ENCODE results near the gene NPBWR2.
"Not testable (repeated sequence)": the region's sequence is repeated elsewhere in the genome, so short reads cannot be mapped to it uniquely, and the experiment has no call there.

The NPBWR2 gene

DNA sequence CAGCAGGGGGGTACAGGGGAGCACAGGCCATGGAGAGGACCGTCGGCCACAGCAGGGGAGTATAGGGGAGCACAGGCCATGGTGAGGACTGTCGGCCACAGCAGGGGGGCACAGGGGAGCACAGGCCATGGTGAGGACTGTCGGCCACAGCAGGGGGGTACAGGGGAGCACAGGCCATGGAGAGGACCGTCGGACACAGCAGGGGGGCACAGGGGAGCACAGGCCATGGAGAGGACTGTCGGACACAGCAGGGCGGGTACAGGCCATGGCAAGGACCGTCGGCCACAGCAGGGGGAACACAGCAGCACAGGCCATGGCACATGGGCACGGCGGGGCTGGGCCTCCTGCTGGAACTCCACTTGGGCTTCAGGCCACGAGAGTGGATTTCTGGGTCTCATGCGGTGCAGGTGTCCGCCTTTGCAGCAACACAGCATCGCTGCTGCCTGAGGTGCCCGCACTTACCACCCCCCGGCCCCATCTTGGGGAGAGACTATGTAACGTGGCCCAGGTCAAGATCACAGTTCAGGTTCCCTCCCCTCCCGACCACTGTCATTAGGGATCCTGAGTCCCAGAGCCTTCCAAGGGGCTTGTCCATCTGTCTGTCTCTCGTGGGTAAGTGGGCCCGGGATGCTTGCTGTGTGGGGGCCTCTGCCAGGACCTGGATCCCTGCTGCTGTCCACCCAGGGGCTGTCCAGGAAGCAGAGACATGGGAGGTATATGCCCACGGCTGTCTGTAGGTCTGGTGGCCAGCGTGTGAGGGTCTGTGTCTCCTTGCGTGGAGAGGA lies 2.5 kb downstream of the NPBWR2 start:
- no peak for DNase-seq (ENCODE audit: low read depth in 2 of 2, low spot score in 1 of 2)

DNA sequence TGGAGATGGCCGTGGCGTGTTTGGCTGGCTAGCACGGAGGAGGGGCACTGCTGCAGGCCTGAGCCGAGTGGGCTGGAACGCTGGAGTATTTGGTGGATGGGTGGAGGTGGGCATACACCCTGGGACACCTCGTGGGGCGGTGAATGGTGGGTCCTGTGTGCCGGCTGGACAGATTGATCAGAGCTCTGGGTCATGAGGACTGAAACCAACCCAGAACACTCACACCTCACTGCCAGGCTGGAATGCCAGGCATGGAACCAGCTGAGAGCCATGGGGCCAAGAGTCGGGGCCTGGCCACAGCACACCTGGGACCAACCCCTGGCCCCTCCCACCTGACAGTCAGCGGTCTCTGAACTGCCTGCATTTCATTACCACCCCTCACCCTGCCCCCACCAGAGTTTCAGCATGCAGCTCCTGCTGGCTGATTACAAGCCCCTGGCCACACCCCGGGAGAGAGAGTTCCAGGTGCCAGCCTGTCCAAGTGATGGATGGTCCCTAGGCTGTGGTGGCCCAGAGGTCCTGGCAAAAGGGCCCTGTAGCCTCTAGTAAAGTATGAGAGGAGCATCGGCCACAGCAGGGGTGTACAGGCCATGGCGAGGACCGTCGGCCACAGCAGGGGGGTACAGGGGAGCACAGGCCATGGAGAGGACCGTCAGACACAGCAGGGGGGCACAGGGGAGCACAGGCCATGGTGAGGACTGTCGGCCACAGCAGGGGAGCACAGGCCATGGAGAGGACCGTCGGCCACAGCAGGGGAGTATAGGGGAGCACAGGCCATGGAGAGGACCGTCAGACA lies 3.3 kb downstream of the NPBWR2 start:
- DNase-seq (ENCODE audit: low read depth in 2 of 2, low spot score in 1 of 2): no peak

DNA sequence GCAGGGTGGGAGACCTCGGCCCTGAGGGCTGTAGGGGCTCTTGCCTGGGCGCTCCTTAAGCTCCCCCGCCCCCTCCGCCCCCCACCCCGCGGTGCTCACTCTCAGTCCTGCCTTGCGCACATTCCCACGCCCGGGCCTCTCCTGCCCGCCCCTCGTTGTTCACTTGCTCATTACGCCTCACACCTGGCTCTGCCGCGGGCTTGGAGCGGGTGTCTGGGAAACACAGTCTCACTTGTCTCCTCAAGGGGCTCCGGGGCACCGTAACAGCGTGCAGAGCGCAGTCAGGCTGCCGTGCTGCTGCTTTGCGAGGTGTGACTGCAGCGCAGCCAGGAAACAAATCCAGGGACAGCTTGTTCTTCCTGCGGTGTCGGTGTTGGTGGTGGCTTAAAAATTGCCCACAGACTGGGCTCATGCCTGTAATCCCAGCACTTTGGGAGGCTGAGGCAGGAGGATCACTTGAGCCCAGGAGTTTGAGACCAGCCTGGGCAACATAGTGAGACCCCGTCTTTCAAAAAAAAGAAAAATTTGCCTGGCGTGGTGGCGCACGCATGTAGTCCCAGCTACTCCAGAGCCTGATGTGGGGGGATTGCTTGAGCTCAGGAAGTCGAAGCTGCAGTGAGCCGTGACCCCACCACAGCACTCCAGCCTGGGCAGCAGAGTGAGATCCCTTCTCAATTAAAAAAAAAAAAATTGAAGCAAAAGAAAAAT lies 4.6 kb downstream of the NPBWR2 start:
- no peak for DNase-seq (ENCODE audit: low read depth in 2 of 2, low spot score in 1 of 2)

DNA sequence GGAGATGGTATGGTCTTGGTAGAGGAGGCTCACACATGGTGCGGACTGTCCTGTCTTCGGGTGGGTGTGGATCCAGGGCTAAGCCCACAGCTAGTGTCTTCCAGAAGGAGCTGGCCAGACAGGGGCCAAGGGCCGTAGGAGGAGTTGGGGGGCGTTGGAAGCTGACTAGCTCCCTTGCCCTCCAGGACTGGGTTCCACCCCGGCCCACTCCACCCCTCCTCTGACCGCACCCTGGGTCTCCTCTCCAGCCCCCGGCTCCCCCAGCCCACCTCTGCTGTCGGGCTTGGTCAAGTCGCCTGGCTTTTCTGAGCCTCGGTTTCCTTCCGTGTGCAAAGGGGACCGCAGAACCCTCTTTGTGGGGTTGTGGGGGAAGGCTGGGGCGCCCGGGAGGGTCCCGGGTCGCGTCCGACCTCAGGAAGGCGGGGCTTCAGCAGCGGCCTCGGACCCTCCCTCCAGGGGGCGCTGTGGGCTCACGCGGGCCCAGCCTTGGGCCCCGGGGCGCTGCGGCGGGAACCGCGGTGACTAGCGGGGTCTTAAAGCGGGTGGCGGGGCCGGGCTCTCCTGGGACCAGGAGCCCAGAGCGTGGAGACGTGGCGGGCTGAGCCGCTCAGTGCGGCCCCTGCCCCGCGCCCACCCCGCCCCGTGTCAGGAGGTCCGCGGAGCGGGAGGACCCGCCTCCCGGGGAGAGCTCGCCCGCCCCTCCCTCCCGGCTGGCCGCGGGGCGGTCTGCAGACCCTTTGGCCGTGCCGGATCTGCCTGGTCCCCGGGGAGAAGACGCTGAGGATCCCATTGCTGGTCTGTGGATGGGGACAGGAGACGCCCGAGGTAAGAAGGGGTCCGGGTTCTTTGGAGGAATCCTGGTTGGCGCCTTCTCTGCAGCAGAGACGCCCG lies 5.4 kb downstream of the NPBWR2 start:
- peak; percentile 26 to 33 for DNase-seq (ENCODE audit: low read depth in 2 of 2, low spot score in 1 of 2)

DNA sequence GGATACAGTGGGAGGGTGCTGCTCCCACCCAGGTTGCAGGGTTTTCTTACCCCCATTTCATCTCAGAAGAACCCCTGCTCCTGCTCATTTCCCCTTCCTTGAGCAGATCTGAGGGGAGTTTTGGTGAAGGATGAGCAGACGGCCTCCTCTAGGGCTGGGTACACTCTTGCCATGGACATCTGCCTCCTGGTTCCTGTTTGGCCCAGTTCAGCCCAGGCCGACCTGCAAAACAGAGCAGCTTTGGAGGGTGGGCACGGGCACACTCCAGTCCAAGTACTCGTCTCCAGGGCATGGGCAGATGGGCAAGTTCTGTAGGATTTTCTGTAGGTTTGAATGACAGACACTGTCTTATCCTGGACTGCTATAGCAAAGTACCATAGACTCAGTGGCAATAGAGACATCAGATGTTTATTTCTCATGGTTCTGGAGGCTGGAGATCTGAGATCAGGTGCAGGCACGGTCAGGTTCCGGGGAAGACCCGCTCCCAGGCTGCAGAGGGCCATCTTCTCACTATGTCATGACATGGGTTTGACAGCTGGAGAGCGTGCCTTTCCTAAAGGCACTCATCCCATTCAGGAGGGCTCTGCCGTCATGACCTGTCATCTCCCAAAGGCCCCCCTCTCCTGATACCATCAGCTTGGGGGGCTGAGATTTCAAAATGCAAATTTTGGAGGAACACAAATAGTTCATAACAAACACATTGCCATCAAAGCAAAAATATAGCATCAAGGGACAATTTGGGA lies 6.2 kb downstream of the NPBWR2 start:
- no peak for DNase-seq (ENCODE audit: low read depth in 2 of 2, low spot score in 1 of 2)

DNA sequence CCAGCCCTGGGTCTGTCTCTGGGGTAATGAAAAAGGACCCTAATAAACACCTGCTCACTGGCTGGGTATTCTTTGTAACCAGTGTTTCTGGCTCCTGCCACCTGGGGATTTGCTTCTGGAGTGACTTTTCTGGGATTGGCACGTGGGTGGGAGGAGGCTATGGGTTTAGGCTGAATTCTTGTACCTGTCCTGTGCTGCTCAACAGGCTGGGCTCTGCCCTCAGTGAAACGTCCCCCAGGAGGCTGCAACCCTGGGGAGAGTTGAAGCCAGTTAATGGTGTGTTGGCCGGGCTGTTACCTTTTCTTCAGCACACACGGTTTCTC lies 6.8 kb downstream of the NPBWR2 start:
- no peak for DNase-seq (ENCODE audit: low read depth in 2 of 2, low spot score in 1 of 2)

DNA sequence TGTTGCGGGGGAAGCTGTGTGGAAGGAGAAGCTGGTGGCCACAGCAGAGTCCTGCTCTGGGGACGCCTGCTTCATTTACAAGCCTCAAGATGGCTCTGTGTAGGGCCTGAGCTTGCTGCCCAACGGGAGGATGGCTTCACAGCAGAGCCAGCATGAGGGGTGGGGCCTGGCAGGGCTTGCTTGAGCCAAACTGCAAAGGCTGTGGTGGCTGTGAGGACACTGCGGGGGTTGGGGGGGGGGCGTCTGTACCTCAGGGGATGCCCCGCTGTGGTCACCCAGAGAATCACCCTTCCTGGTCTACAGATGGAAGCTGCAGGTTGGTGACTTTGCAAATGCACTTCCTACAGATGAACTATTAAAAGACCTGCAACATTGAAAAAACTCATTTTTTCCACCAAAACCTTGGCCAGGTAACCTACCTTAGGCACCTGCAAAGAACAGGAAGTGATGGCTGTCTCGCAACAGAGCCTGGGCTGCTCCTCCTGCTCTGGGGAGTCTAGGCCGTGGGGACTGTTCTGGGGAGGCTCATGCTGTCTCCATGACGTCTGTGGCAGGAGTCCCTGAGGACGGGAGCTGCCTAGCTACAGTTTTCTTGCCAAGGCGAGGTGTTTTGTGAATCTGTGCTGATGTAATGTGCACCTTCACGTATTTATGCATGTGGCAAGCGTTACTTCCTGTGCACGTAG lies 7.3 kb downstream of the NPBWR2 start:
- DNase-seq (ENCODE audit: low read depth in 2 of 2, low spot score in 1 of 2): no peak

DNA sequence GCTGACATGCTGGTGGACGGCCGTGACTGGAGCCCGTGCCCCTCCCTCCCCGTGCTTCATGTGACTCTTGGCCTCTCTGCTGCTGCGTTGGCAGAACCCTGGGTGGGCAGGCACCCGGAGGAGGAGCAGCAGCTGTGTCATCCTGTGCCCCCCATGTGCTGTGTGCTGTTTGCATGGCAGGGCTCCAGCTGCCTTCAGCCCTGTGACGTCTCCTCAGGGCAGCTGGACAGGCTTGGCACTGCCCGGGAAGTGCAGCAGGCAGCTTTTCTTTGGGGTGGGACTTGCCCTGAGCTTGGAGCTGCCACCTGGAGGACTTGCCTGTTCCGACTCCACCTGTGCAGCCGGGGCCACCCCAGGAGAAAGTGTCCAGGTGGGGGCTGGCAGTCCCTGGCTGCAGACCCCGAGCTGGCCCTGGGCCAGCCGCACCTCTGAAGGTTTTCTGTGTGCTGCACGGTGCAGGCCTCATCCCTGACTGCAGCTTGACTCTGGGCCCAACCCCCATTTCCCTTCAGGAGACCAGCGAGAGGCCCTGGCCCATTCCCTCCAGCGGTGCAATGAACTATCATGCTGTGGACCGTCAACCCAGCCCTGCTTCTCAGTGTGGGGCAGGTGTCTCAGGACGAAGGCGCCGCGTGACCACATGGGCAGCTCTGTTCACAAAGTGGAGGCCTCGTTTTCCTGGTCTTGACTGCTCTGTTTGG lies 8.1 kb downstream of the NPBWR2 start:
- DNase-seq (ENCODE audit: low read depth in 2 of 2, low spot score in 1 of 2): no peak

DNA sequence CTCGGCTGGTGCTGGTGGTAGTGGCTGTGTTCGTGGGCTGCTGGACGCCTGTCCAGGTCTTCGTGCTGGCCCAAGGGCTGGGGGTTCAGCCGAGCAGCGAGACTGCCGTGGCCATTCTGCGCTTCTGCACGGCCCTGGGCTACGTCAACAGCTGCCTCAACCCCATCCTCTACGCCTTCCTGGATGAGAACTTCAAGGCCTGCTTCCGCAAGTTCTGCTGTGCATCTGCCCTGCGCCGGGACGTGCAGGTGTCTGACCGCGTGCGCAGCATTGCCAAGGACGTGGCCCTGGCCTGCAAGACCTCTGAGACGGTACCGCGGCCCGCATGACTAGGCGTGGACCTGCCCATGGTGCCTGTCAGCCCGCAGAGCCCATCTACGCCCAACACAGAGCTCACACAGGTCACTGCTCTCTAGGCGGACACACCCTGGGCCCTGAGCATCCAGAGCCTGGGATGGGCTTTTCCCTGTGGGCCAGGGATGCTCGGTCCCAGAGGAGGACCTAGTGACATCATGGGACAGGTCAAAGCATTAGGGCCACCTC lies 8.8 kb downstream of the NPBWR2 start:
- no peak for DNase-seq (ENCODE audit: low read depth in 2 of 2, low spot score in 1 of 2)

DNA sequence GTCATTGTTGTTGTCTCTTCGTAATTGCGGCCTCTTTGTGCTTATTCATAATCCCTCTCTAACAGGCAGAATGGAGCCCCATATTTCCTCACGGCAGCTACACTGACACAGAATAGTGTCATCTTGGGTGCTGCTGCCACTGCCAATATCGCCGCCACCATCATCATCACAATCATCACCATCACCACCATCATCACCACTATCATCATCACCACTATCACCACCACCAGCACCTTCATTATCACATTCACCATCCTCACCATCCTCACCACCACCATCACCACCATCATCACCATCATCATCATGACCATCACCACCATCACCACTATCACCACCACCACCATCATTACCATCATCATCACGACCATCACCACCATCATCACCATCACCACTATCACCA lies 10.8 kb downstream of the NPBWR2 start:
- DNase-seq (ENCODE audit: low read depth in 2 of 2, low spot score in 1 of 2): no peak

DNA sequence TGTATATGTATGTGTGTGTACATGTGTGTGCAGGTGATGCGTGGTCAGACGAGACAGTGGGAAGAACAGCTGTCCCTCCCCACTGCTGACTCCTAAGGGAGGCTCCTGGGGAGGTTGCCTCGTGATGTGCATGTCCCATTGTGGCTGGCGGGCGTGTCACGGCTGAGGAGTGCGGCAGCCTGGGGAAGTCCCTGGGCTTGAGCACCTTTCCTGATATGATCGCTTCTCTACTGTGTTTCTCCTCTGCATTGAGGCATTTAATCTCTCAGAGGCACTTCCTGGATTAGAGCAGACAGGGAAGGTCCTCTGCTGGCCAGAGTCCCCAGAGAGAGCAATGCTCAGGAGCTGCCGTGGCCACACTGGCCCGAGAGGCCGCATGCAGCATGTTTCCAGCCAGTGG lies 11.4 kb downstream of the NPBWR2 start:
- no peak for DNase-seq (ENCODE audit: low read depth in 2 of 2, low spot score in 1 of 2)

DNA sequence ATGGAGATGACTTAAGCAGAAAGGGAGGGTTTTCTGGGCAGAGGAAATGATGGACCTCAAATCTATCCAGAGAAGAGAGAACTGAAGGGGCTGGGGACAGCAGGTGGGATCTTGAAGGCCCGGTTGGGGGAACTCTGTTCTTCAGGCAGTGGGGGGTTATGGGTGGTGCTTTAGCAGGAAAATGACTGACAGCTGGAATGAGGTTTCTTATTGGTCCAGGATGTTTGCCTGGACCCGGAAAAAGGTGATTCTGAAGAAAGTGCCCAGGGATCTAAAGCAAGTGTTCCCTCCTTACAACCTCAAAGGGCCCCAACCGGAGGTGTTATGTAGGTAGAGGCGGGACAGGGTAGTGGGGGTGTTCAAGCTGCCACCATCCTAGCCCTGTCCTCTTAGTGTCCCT lies 11.9 kb downstream of the NPBWR2 start:
- no peak for DNase-seq (ENCODE audit: low read depth in 2 of 2, low spot score in 1 of 2)

DNA sequence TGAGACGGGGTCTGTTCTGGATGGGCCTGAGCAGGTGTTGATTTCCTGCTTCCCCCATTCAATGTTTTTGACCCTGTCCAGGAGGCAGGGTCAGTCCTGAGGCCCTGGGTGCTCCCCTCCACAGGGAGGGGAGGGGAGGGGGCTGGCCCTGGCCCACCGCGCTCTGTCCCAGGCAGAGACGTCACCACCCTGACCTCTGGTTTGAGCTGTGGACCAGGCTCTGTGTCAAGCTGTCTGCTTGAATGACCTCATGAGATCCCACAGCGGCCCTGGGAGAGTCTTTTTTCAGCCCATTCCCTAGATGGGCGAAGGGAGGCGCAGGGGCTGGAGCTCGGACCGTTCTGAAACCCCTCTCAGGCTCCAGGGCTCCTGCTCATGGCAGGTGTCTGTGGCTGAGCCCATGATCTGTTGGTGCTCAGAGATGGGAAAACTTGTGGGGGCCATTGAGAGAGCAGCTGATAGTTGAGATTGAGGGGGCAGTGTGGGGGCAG lies 14.3 kb downstream of the NPBWR2 start:
- DNase-seq (ENCODE audit: low read depth in 2 of 2, low spot score in 1 of 2): no peak

DNA sequence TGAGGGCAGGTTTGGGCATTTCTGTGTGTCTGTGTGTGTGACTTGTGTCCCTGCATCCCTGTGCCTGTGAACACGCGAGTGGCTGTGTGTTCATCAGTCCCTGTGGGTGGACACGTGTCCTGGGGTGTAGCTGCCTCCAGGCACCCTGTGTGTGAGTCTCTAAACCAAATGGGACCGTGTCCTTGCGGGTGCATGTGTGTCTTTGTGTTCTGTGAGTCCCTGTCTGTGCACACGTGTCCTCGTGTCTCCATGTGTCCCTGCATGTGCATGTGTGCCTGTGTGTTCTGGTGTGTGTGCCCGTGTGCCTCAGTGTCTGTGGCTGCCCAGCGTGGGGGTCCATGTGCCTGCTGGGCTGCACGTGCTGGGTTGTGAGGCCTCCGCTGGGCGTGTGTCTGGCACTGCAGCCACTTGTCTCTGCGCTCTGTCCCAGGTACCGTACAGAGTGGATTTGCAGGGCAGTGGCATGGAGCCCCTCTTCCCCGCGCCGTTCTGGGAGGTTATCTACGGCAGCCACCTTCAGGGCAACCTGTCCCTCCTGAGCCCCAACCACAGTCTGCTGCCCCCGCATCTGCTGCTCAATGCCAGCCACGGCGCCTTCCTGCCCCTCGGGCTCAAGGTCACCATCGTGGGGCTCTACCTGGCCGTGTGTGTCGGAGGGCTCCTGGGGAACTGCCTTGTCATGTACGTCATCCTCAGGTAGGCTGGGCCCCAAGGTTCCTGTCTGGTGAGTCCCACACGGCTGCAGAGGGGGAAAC lies 14.9 kb downstream of the NPBWR2 start:
- no peak for DNase-seq (ENCODE audit: low read depth in 2 of 2, low spot score in 1 of 2)

DNA sequence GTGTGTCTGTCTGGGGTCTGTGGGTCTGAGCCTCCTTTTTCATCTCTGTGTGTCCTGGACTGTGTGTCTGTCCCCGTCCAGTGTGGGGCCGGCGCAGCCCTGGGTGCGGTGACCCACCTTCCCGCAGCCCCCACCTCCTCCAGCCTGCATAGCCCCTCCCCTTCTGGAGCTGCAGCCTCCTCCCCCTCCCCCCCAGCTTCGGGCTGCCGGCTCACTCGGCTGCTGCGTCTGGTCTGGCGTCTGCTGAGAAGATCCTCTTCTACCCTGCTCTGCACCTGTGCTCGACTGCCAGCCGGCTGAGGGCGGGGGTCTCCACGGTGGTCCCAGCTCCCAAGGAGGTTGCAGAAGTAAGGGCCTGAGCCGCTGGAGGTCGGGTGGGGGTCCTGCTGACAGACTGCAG lies 15.6 kb downstream of the NPBWR2 start:
- no peak for DNase-seq (ENCODE audit: low read depth in 2 of 2, low spot score in 1 of 2)

DNA sequence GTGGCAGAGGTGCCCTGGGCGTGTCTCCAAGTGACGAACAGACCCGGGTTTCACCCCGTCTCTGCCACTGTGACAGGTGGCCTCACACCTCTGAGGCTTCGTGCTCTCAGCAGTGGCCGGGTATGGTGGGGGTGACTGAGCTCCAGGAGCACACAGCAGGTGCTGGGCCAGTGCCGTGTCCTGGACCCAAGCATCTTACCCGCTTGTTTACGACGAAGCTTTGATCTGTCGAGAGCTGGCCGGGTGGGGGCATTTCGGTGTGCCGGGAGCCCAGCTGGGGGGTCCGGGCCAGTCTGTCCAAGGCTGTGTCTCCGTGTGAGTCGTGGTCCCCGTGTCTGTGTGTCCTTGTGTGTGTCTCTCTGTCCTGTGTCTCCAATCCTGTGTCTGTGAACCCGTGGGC lies 16.0 kb downstream of the NPBWR2 start:
- DNase-seq (ENCODE audit: low read depth in 2 of 2, low spot score in 1 of 2): no peak

DNA sequence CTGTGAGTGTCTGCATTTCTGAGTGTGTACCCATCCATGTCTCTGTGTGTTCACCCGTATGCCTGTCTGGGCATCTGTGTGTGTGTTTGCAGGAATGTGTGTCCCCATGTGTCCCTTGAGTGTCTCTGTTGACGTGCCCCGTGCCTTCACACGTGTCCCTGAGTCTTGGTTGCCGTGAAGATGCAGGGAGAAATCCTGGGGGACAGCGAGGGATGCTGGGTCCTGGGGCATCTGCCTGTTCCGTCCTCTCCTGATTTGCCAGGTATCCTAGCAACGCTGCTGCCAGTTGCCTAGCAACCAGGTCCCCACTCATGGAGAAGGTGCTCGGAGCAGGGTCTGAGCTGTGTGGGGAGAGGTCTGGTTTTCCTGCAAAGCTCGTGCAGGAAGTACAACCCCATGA lies 17.2 kb downstream of the NPBWR2 start:
- no peak for DNase-seq (ENCODE audit: low read depth in 2 of 2, low spot score in 1 of 2)

DNA sequence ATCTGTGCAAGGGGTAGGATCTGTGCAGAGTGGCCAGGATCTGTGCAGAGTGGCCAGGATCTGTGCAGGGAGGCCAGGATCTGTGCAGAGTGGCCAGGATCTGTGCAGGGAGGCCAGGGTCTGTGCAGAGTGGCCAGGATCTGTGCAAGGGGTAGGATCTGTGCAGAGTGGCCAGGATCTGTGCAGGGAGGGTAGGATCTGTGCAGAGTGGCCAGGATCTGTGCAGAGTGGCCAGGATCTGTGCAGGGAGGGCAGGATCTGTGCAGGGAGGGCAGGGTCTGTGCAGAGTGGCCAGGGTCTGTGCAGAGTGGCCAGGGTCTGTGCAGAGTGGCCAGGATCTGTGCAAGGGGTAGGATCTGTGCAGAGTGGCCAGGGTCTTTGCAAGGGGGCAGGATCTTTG lies 18.8 kb downstream of the NPBWR2 start:
- not testable (repeated sequence) for DNase-seq (ENCODE audit: low read depth in 2 of 2, low spot score in 1 of 2)
